Calu3 (cell line): ENCODE results near the gene PPM1L. TPM values are rescaled to one million over a fixed set of nuclear protein-coding genes. Genes with fewer than 3 reads are reported as not detected.

Experiments used
- BruUV-seq: library from RNA; stranded (reverse); fragments of 400-500 nt; replicated peaks from 2 replicates; lab custom pipeline; 2021; lab: Mats Ljungman, UMichigan
- CTCF ChIA-PET: fragments of 300-600 bp; sonication (Branson Sonifier 250); formaldehyde crosslinking; loops from one replicate; lab custom pipeline; 2022; ENCODE audit warnings: antibody characterized with exemption; lab: Charles Lee
- DNase-seq: peaks from one replicate; pipeline ENCODE4 v3.0.0; 2022
- H3K27ac Mint-ChIP-seq: one replicate; pipeline ENCODE4 v1.8.0; 2022; ENCODE audit warnings: mixed read lengths; ENCODE audit not compliant: unreplicated experiment
- H3K27me3 Mint-ChIP-seq: one replicate; pipeline ENCODE4 v1.8.0; 2022; ENCODE audit warnings: mixed read lengths; ENCODE audit not compliant: unreplicated experiment
- H3K36me3 Mint-ChIP-seq: one replicate; pipeline ENCODE4 v1.8.0; 2022; ENCODE audit warnings: mild to moderate bottlenecking, moderate library complexity, mixed read lengths; ENCODE audit not compliant: insufficient read depth, unreplicated experiment
- H3K4me1 Mint-ChIP-seq: one replicate; pipeline ENCODE4 v1.8.0; 2022; ENCODE audit warnings: mild to moderate bottlenecking, low read depth, mixed read lengths; ENCODE audit not compliant: unreplicated experiment
- H3K4me3 Mint-ChIP-seq: one replicate; pipeline ENCODE4 v1.8.0; 2022; ENCODE audit warnings: mild to moderate bottlenecking, low read depth, moderate library complexity, mixed read lengths; ENCODE audit not compliant: unreplicated experiment
- H3K9me3 Mint-ChIP-seq: one replicate; pipeline ENCODE4 v1.8.0; 2022; ENCODE audit warnings: low read depth, mixed read lengths; ENCODE audit not compliant: unreplicated experiment
- CTCF ChIP-seq: fragments of 200-600 bp; IDR thresholded peaks from one replicate; pipeline ENCODE4 v1.8.0; 2022; ENCODE audit warnings: antibody characterized with exemption; ENCODE audit not compliant: unreplicated experiment
- intact Hi-C: fragments of 100-400 bp; cut with micrococcal nuclease; formaldehyde crosslinking; loops from one replicate; pipeline ENCODE4 v1.10.0; 2022; ENCODE audit not compliant: unreplicated experiment
- total RNA-seq: library from RNA; stranded (reverse); gene quantifications from 2 replicates; pipeline ENCODE4 v1.2.3, GENCODE V29; 2022

The PPM1L gene
- total RNA-seq, 1 experiment from 2014 or later: 18.4 TPM

GRCh38 chr3:160953686-160954085 is 197.7 kb downstream of the PPM1L start:
- no peaks in the 10 kb centered on the region for H3K9me3 Mint-ChIP-seq
- TF ChIP-seq CTCF: no peak
- intact Hi-C loops: no loop called here

GRCh38 chr3:160956785-160957184 is 200.8 kb downstream of the PPM1L start:
- Mint-ChIP-seq H3K4me1 (no peaks in the 10 kb centered on the region), H3K9me3 (no peaks in the 10 kb centered on the region), H3K27me3 (no peaks in the 10 kb centered on the region), H3K27ac (no peak overlapping the region), H3K36me3 (no peaks in the 10 kb centered on the region), H3K4me3 (no peak overlapping the region)
- no TSS peak for BruUV-seq
- DNase-seq: no peak
- CTCF ChIA-PET: interaction anchor here (0.5 to 1.8 kb wide), 17 partner anchors 9 to 466 kb away, joined by 3 to 9 read pairs (median 4); partner anchors contain the start of genes B3GALNT1 and NMD3
- intact Hi-C loops: loop anchor here (2.0 to 5.0 kb wide), 5 partner anchors 140 to 468 kb away; partner anchors contain the start of gene NMD3
- TF ChIP-seq CTCF: peak; percentile 52

More at GRCh38 chr3:160953686-160954085, 197.7 kb downstream of the PPM1L start:
- Mint-ChIP-seq H3K27me3 (no peaks in the 10 kb centered on the region), H3K27ac (no peak overlapping the region), H3K4me1 (no peaks in the 10 kb centered on the region), H3K36me3 (no peaks in the 10 kb centered on the region), H3K4me3 (no peak overlapping the region)
- no peak for DNase-seq
- no TSS peak for BruUV-seq
- CTCF ChIA-PET: no interaction called here

- Mint-ChIP-seq H3K9me3 (no peaks in the 10 kb centered on the region), H3K4me1 (no peaks in the 10 kb centered on the region), H3K4me3 (no peak overlapping the region), H3K27ac (no peak overlapping the region), H3K36me3 (no peaks in the 10 kb centered on the region), H3K27me3 (no peaks in the 10 kb centered on the region)
- no peak for DNase-seq
- no peak for TF ChIP-seq CTCF
- no TSS peak for BruUV-seq
- CTCF ChIA-PET: interaction anchor here (0.7 kb wide), 1 partner anchor 1105 kb away, joined by 3 read pairs; no protein-coding TSS in a partner anchor
- intact Hi-C loops: no loop called here
These were observed 204.5 kb downstream of the PPM1L start for GRCh38 chr3:160960568-160960967.

- no peak for DNase-seq
- no peak for TF ChIP-seq CTCF
- H3K36me3 Mint-ChIP-seq: no peaks in the 10 kb centered on the region
- no peaks in the 10 kb centered on the region for H3K4me1 Mint-ChIP-seq
- BruUV-seq: no TSS peak
- CTCF ChIA-PET: no interaction called here
- H3K4me3 Mint-ChIP-seq: no peak overlapping the region
- no peaks in the 10 kb centered on the region for H3K27me3 Mint-ChIP-seq
- H3K27ac Mint-ChIP-seq: no peak overlapping the region
- intact Hi-C loops: no loop called here
- no peaks in the 10 kb centered on the region for H3K9me3 Mint-ChIP-seq
These were observed 207.9 kb downstream of the PPM1L start for GRCh38 chr3:160963949-160964348.
